Astrocyte (in vitro differentiated cells and primary cell): ENCODE data around the gene KLHL10.

Source experiments
- CTCF ChIP-seq: IDR thresholded peaks from 2 replicates; pipeline ENCODE4 v1.5.1; 2011; ENCODE audit warnings: low read depth, mild to moderate bottlenecking, inconsistent platforms, low read length, moderate library complexity; ENCODE audit not compliant: insufficient read depth
- EZH2 ChIP-seq: IDR thresholded peaks from 2 replicates; pipeline ENCODE4 v1.6.1; 2012; ENCODE audit warnings: mild to moderate bottlenecking, low read length, inconsistent platforms; ENCODE audit not compliant: insufficient read depth

- TF ChIP-seq CTCF (no peak), EZH2 (no peak)
Observed at GRCh38 chr17:41823141-41823524, 14.5 kb upstream of the KLHL10 start.
